Testis (tissue), 2 donors: ENCODE results near the gene ARHGAP9.

Source experiments
- POLR2A ChIP-seq: fragments of 450-650 bp; IDR thresholded peaks from one replicate; pipeline ENCODE4 v1.6.1; 2017; ENCODE audit warnings: antibody characterized with exemption, mild to moderate bottlenecking, moderate library complexity
- TF ChIP-seq, protein P1 (sequence below), 3 experiments: fragments of 450-650 bp in 2 of 3; fragments of 200-600 bp in 1 of 3; sonication (generic) in 1 of 3; IDR thresholded peaks; one replicate each; pipeline ENCODE4 v1.5.1; 2016 to 2019; ENCODE audit warnings: antibody characterized with exemption in 3 of 3, mild to moderate bottlenecking in 2 of 3, moderate library complexity in 1 of 3

DNA sequence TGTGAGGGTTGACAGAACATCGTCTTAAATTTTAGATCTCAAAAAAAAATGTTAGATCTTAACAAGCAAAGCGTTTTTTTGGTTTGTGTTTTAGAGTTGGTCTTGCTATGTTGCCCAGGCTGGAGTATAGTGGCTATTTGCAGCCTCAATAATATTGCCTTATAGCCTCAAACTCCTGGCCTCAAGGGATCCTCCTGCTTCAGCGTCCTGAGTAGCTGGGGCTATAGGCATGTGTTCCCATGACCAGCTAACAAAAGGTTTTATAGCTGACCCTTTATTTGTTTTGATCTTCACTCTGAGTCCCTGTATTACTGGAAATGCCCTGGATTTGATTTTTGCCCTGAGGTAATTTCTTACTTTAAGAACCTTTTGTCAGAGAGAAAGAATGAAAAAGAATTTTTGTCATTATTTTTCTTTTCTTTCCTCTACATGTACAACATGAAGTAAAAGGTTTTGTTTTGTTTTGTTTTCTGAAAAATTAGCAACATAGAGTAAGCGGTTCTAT is 39.9 kb downstream of the ARHGAP9 start:
- TF ChIP-seq POLR2A = no peak
- TF ChIP-seq, protein P1, sequence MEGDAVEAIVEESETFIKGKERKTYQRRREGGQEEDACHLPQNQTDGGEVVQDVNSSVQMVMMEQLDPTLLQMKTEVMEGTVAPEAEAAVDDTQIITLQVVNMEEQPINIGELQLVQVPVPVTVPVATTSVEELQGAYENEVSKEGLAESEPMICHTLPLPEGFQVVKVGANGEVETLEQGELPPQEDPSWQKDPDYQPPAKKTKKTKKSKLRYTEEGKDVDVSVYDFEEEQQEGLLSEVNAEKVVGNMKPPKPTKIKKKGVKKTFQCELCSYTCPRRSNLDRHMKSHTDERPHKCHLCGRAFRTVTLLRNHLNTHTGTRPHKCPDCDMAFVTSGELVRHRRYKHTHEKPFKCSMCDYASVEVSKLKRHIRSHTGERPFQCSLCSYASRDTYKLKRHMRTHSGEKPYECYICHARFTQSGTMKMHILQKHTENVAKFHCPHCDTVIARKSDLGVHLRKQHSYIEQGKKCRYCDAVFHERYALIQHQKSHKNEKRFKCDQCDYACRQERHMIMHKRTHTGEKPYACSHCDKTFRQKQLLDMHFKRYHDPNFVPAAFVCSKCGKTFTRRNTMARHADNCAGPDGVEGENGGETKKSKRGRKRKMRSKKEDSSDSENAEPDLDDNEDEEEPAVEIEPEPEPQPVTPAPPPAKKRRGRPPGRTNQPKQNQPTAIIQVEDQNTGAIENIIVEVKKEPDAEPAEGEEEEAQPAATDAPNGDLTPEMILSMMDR (IDR thresholded peaks at IDR 0.05) = no peak
